ENCODE measurements around the gene TEDC2.
"Not testable (repeated sequence)": the region's sequence is repeated elsewhere in the genome, so short reads cannot be mapped to it uniquely, and the experiment has no call there.

The TEDC2 gene

GRCh38 chr16:2475413-2476344 is 15.8 kb downstream of the TEDC2 start:
- intact Hi-C loops (cut with DNase I): no loop called here
- DNase-seq: peak in 1 of 10 donors; percentile 82

GRCh38 chr16:2476345-2476720 is 16.4 kb downstream of the TEDC2 start:
- intact Hi-C loops (cut with DNase I): no loop called here
- no peak for DNase-seq

DNA sequence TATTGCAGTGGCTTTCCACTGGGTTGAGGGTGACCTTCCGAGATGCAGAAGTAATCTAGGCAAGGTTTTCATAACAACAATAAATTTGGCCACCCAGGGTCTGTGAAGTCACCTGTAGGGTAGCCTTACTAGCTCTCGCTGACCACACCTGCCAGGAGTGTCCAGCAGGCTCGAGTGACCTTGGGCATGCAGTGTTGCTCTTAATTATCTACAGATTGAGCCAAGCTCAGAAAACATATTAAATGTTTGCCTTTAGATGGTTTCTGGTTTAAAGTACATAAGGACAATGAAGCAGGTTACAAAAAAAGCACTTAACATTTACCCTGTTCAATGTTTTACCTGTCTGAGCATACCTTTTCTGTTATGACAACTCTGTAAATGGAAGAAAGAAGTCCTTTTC is 16.8 kb downstream of the TEDC2 start:
- DNase-seq: no peak
- intact Hi-C loops (cut with DNase I): no loop called here

GRCh38 chr16:2477327-2477726 is 17.4 kb downstream of the TEDC2 start:
- no peak for DNase-seq
- intact Hi-C loops (cut with DNase I): no loop called here

DNA sequence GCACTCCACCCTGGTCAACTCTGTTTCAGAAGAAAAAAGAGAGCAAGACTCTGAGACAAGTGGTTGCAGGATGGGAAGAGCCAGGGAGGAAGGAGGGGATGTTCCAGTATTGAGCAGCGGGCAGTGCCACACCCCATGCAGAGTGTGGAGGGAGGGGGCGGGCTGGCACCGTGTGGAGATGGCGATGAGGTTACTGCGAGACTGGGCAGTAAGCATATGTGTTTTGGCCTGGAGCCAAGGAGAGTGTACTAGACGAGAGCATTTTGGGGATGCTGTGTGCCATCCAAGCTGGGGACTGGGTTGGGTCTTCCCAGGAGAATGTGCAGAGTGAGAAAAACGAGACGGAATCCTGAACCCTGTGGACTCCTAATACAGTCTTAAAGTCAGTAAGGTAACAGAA is 18.4 kb downstream of the TEDC2 start:
- intact Hi-C loops (cut with DNase I): no loop called here
- DNase-seq: no peak

GRCh38 chr16:2479996-2480395 is 20.1 kb downstream of the TEDC2 start:
- DNase-seq; intact Hi-C loops (cut with DNase I): not testable (repeated sequence)

DNA sequence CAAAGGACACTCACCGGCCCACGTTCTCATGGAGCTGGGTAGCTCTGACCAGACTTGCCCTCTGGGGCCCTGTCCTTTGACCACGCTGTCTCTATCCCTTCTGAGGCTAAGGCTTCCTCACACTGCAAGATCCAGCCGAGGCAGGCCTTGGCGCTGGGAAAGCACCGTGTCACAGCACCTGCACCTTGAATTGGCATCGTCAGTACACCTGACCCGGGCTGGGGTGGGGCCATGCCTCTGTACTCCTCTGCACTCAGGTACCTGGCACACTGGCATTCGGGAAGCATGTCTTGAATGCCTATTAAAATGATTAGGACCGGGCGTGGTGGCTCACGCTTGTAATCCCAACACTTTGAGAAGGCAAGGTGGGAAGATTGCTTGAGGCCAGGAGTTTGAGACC is 21.0 kb downstream of the TEDC2 start:
- intact Hi-C loops (cut with DNase I): no loop called here
- no peak for DNase-seq

DNA sequence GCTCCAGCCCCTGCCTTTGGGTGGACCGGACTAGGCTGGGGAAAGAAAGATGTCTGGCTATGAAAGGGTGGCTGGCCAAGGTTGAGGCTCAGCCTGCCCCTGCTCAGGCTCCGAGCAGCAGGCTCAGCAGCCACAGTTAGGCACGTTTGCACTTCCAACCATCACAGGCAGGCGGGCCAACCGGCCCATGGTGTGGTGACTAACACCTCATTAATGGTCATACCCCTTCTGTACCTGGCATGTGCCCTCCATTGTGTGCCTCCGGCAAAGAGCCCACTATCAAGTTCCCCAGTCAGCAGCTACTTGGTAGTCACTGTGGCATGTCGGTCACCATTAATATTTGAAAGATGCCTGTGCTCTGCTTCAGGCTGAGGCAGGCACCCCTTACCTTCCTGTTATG is 21.8 kb downstream of the TEDC2 start:
- intact Hi-C loops (cut with DNase I): no loop called here
- DNase-seq: no peak

DNA sequence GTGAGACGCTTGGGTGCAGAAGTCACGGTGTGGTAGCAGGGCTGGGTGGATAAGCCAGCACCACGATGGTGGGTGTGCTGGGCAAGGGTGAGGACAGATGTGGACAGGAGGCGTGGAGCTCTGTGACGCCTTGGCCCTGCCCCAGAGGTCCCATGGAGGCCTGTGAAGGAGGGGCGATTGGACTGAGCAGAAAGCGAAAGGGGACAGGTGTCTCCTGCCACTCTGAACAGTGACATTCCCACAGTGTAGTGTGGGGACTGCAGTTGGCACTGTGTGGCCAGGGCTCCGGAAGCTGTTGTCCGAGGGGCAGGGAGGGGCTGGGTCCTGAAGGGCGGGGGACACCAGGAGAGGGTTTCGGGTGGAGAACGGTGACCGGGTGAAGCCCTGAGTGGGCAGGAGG is 22.3 kb downstream of the TEDC2 start:
- intact Hi-C loops (cut with DNase I): no loop called here
- no peak for DNase-seq

DNA sequence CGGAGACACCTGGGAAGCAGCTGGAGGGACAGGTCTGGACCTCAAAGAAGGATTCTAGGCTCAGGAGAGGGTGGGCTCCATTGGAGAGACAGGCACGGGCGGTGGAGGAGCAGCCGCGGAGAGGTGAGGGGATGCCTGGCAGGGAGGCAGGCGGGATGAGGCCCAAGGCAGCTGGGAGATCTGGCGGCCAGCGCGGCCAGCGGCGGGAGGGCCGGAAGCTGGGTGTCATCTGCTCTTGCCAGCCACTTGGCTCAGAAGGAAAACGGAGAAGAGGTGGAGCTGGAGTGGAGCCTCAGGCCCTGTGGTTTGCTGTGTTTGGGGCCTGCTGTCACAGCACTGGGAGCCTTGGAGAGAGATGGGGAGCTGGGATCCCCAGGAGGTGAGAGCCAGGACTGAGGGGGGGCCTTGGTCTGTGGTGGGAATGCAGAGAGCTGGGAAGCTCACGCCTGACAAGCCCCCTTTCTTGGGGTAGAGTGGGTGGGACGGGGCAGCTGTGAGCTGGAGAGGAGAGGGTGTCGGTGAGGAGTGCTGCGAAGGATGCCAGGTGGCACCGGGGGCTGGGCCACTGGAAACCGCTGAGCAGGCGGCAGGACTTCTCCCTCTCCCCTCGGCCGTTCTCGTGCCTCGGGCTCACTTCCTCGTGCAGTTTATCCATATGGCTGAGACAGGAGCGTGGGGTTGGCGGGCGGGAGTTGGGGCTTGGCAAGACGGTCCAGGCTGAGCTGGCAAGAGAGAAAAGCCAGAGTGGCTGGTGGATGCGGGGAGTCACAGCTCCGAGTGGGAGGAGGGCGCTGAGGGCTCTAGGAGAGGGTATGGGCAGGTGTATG is 23.0 kb downstream of the TEDC2 start:
- peak; percentile 63 to 96 (median 69) for DNase-seq
- intact Hi-C loops (cut with DNase I): no loop called here

DNA sequence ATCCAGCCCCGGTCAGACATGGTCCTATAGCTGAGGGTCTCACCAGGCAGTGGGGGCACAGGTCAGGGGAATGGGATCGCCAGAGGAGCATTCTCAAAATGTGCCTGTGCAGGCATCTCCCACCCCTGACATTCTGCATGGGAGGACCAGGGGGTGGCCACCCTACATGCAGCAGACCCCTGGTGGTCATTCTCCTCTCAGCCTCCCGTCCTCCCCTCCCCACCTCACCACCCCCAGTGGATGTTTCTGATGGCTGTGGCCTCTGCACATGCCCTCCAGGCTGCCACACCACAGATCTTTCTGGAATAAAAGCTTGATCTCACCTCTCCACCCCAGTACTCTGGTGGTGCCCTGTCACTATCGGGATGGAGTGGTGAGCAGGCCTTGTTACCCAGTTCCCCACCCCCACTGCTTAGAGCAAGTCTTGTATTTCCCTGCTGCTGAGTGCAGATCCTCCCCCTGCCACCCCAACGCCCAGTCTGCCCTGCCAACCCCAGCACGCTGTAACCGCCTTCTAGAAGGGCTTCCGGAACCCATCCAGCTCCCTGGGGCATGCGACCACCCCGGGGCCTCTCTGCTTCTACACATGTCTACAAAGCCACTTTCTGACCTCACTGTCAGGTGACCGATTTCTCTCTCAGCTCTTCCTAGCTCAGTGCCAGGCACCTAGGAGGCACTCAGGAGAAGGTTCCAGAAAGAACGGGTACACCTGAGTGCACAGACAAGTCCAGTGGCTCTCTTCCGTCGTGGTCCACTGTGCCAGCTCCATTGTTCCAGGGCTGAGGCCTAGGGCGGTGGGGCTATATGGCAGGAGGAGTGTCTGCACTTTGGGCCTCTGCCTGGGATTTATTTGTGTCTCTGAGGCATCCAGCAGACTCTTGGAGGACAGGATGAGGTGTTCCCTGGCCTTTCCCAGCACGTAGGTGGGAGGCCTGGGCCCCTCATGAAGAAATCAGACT is 24.3 kb downstream of the TEDC2 start:
- intact Hi-C loops (cut with DNase I): no loop called here
- DNase-seq: no peak

DNA sequence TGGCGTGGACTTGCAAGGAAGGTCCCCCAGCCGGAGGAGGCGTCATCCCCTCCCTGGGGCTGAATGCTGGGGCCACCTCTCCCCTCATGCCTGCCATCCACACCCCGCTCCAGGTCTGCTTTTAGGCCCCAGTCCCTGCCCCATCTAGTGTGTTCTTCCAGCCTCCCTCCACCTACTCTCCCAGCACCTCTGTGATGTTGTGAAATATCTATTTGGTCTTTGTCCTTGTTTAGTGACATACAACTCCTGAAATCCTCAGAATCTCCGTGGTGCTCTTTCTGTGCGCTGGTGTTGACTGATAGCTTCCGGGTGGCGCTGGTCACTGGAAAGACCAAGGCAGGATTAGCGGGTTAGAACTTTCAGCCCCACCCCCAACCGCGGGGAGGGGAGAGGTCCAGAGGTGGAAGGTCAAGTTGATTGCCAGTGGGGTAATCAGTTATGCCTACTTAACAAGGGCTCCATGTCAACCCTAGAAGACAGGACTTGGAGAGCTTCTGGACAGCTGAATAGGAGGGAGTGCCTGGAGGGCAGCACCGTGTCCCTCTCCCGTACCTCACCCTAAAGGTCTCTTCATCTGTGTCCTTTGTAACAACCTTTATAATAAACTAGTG is 25.1 kb downstream of the TEDC2 start:
- intact Hi-C loops (cut with DNase I): no loop called here
- no peak for DNase-seq

GRCh38 chr16:2485811-2486507 is 26.1 kb downstream of the TEDC2 start:
- DNase-seq: peak in 1 of 10 donors; percentile 82
- intact Hi-C loops (cut with DNase I): no loop called here

DNA sequence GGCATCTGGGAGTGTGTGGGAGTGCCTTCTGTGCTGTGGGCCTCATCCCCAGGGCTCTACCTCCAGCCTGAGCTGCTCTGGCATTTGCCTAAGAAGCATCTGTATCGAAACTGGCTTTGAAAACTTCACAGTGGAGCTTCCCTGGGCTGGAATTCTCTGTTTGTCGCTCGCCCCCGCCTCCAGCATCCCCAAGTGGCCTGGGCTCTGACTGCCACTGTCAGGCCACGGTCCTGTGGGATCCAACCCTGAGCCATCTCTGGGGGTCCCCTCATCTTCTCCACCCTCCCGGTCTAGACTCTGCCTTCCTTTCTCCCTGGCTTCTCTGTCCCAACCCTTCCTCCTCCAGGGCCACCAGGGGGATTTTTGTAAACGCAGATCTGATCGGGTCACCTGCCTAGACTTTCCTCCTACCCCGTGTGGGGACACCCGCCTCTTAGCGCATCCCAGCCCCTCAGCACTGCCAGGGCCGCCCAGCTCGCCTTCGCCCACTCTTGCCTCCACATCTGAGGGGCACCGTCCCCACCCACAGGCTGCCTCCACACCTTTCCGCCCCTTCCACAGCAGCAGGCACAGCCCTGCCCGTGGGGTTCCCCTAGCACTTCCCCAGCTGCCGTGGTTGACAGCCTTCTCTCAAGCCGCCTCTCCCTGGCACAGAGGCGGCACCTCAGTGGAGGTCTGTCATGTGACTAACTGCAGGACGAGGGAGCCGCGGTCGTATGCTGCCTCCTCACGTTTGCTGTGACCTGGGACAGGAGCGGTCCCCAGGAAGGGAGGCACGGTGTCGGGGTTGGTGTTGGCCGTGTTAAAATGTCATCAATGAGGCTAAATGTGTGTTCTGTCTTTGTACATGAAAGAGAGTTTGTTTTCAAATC is 27.0 kb downstream of the TEDC2 start:
- intact Hi-C loops (cut with DNase I): no loop called here

GRCh38 chr16:2487517-2487842 is 27.6 kb downstream of the TEDC2 start:
- DNase-seq: peak in 1 of 10 donors; percentile 32
- intact Hi-C loops (cut with DNase I): no loop called here

More for the DNA sequence above, 27.0 kb downstream of the TEDC2 start:
- peak in 5 of 10 donors; percentile 54 to 94 (median 61) for DNase-seq

- peak in 1 of 10 donors; percentile 81 for DNase-seq
- intact Hi-C loops (cut with DNase I): no loop called here
Observed at GRCh38 chr16:2487903-2488531, 28.1 kb downstream of the TEDC2 start.

DNA sequence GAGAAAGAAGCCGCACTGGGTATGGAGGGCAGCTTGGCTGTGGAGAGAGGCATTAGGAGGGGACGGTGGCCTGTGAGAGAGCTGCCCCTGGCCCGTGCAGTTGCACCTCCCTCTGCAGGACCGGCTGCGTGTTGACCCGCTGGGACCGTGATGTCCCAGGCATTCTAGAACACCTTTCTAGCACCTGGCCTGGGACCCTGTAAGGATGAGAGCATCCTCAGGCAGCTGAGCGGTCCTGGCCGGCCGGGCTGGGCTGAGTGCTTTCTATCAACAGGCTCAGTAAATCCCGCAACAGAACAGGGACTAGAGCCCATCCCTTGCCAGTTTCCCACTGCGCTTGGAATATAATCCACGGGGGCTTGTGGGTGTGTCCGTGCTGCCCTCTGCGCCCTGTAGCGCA is 29.7 kb downstream of the TEDC2 start:
- DNase-seq: no peak
- intact Hi-C loops (cut with DNase I): no loop called here

Measured in posterior cingulate gyrus (tissue), 11 donors.